K562 (cell line): ENCODE measurements around the gene GCNT2. TPM values are rescaled to one million over a fixed set of nuclear protein-coding genes. Genes with fewer than 3 reads are reported as not detected.

Experiments
- ATAC-seq: fragments of 200-7000 bp; cut with Tn5 transposase; 3 replicates; pipeline ENCODE4 v1.9.1; 2020; ENCODE audit warnings: moderate library complexity
- BruUV-seq: library from RNA; stranded (reverse); fragments of 400-500 nt; replicated peaks from 2 replicates; lab custom pipeline; 2021; lab: Mats Ljungman, UMichigan
- CTCF ChIA-PET: fragments of 300-600 bp; formaldehyde crosslinking; extraction: SDS; loops from one replicate; lab custom pipeline; 2021; ENCODE audit warnings: low intra/inter-chr PET ratio; lab: Yijun Ruan, JAX
- POLR2A ChIA-PET: fragments of 300-600, 350-650 bp; sonication (Branson Sonifier 250); formaldehyde crosslinking; extraction: SDS; loops from one replicate; lab custom pipeline; 2021; ENCODE audit warnings: antibody characterized with exemption, inconsistent platforms; lab: Yijun Ruan, JAX
- DNase-seq, 4 experiments: peaks; one replicate each; pipeline versions ENCODE4 v3.0.0 to v3.0.0-alpha.2; 2011 to 2018; ENCODE audit warnings: low spot score in 3 of 4, mixed read lengths in 3 of 4; ENCODE audit errors: extremely low read depth in 1 of 4
- FAIRE-seq: peaks from 2 replicates; lab custom pipeline; 2011; peaks lifted over from hg19 to GRCh38; lab: Jason Lieb, UNC
- H2AFZ ChIP-seq: 2 replicates; pipeline ENCODE4 v1.6.0; 2011; ENCODE audit warnings: low read depth, low read length, control low read depth, inconsistent platforms
- H3K27ac ChIP-seq: fragments of 200-600 bp; 3 replicates; pipeline ENCODE4 v1.8.0; 2011; ENCODE audit warnings: low read depth, mild to moderate bottlenecking, control low read depth, inconsistent platforms, low read length, moderate library complexity, mixed read lengths; ENCODE audit errors: extremely low read depth
- H3K27me3 ChIP-seq, 2 experiments: fragments of 300-600 bp in 1 of 2; 2 replicates in 1 of 2; 3 replicates in 1 of 2; pipeline versions ENCODE4 v1.6.0 to v1.8.0; 2011; ENCODE audit warnings: inconsistent platforms in 2 of 2, low read length in 2 of 2, mild to moderate bottlenecking in 1 of 2, mixed read lengths in 1 of 2, moderate library complexity in 1 of 2; ENCODE audit not compliant: control insufficient read depth in 2 of 2, insufficient read depth in 2 of 2
- H3K36me3 ChIP-seq: fragments of 300-600 bp; 3 replicates; pipeline ENCODE4 v1.8.0; 2011; ENCODE audit warnings: mild to moderate bottlenecking, low read length, inconsistent platforms; ENCODE audit not compliant: control insufficient read depth, insufficient read depth
- H3K4me1 ChIP-seq, 2 experiments: fragments of 200-600 bp in 1 of 2; replicated peaks in 1 of 2; 2 replicates in 1 of 2; 3 replicates in 1 of 2; pipeline versions ENCODE4 v1.5.1 to v1.8.0; 2011; ENCODE audit warnings: inconsistent platforms in 2 of 2, low read length in 2 of 2, mild to moderate bottlenecking in 1 of 2, mixed read lengths in 1 of 2, moderate library complexity in 1 of 2; ENCODE audit not compliant: control insufficient read depth in 2 of 2, insufficient read depth in 2 of 2
- H3K4me2 ChIP-seq: 2 replicates; pipeline ENCODE4 v1.6.1; 2011; ENCODE audit warnings: low read length, control low read depth, inconsistent platforms, mixed read lengths; ENCODE audit not compliant: insufficient read depth
- H3K4me3 ChIP-seq: fragments of 200-600 bp; sonication (generic), shearing (Covaris generic); 2 replicates; pipeline ENCODE4 v1.5.1; 2016; ENCODE audit warnings: control low read depth, inconsistent platforms
- H3K79me2 ChIP-seq: fragments of 200-600 bp; 3 replicates; pipeline ENCODE4 v1.8.0; 2011; ENCODE audit warnings: low read length, inconsistent platforms; ENCODE audit not compliant: control insufficient read depth, insufficient read depth
- H3K9ac ChIP-seq, 2 experiments: 2 replicates each; pipeline versions ENCODE4 v1.6.0 to v1.6.1; 2011; ENCODE audit warnings: low read depth in 2 of 2, low read length in 2 of 2, control low read depth in 1 of 2, inconsistent platforms in 1 of 2, mild to moderate bottlenecking in 1 of 2, mixed read lengths in 1 of 2; ENCODE audit not compliant: insufficient read depth in 1 of 2
- H3K9me1 ChIP-seq: one replicate; pipeline ENCODE4 v1.6.0; 2011; ENCODE audit warnings: inconsistent platforms, mild to moderate bottlenecking, low read length, moderate library complexity; ENCODE audit not compliant: control insufficient read depth, insufficient read depth
- H3K9me3 ChIP-seq: replicated peaks from 2 replicates; pipeline ENCODE4 v1.5.1; 2011; ENCODE audit warnings: low read depth, low read length, inconsistent platforms; ENCODE audit not compliant: control insufficient read depth, insufficient read depth
- H4K20me1 ChIP-seq: replicated peaks from 2 replicates; pipeline ENCODE4 v1.6.1; 2011; ENCODE audit warnings: low read length, inconsistent platforms, mixed read lengths; ENCODE audit not compliant: control insufficient read depth, insufficient read depth
- BACH1 ChIP-seq: fragments of 200-800 bp; sonication (Bioruptor generic); IDR thresholded peaks from 2 replicates; pipeline ENCODE4 v1.6.1; 2016; ENCODE audit warnings: missing genetic modification characterization, missing compliant biosample characterization
- CBX5 ChIP-seq: IDR thresholded peaks from 2 replicates; pipeline ENCODE4 v1.6.1; 2014; ENCODE audit warnings: low read depth, borderline replicate concordance
- NFRKB ChIP-seq: fragments of 450-650 bp; IDR thresholded peaks from 2 replicates; pipeline ENCODE4 v1.6.1; 2016; ENCODE audit warnings: low read depth
- NKRF ChIP-seq: fragments of 450-650 bp; IDR thresholded peaks from 2 replicates; pipeline ENCODE4 v1.6.1; 2016; ENCODE audit warnings: borderline replicate concordance
- SMC3 ChIP-seq: conservative IDR thresholded peaks from 2 replicates; pipeline ENCODE4 v1.6.1; 2011; ENCODE audit warnings: low read depth, low read length, improper control_type of control experiment; ENCODE audit not compliant: insufficient read depth
- ZNF184 ChIP-seq: sonication (generic); formaldehyde crosslinking; IDR thresholded peaks from 2 replicates; pipeline ENCODE4 v1.5.0; 2020; ENCODE audit warnings: missing genetic modification reagents
- ZNF583 ChIP-seq: fragments of 250-450 bp; sonication (Bioruptor Pico); IDR thresholded peaks from 2 replicates; pipeline ENCODE4 v1.4.0; 2020
- WGBS: fragments of 100-300 bp; shearing (Covaris generic); methylation state at CpG from one replicate; pipeline ENCODE4 v1.1.6; 2016; ENCODE audit warnings: low coverage, mixed read lengths; ENCODE audit not compliant: insufficient coverage; ENCODE audit errors: missing lambda C conversion rate; 5-methylcytosine and 5-hydroxymethylcytosine counted together
- in situ Hi-C: fragments of 300-500 bp; cut with MboI; formaldehyde crosslinking; loops from 4 replicates; pipeline ENCODE4 v1.15.0; 2018; ENCODE audit warnings: inconsistent platforms, mixed read lengths
- intact Hi-C: fragments of 100-400 bp; cut with micrococcal nuclease; formaldehyde crosslinking; loops from 2 replicates; pipeline ENCODE4 v1.14.2; 2022
- polyA plus RNA-seq, 8 experiments: library from polyadenylated mRNA; depleted of rRNA in 4 of 8; stranded (reverse) in 5 of 8; unstranded in 3 of 8; fragments of >200 nt; fragmentation: Nextera tagmentation in 2 of 8; fragmentation: Illumina TruSeq in 1 of 8; extraction: Ambion mirVana in 2 of 8; extraction: Trizol in 1 of 8; gene quantifications; 2 replicates each; pipeline versions ENCODE4 v1.2.1 to v1.2.3, GENCODE V29; 2011 to 2014; ENCODE audit warnings: inconsistent platforms in 1 of 8, missing spikeins in 1 of 8
- total RNA-seq, 7 experiments: library from RNA; depleted of rRNA in 6 of 7; stranded (reverse); fragments of >200 nt in 6 of 7; fragmentation: Illumina TruSeq in 2 of 7; extraction: Trizol in 2 of 7; gene quantifications; 2 replicates each; pipeline versions ENCODE4 v1.2.1 to v1.2.3, GENCODE V29; 2011 to 2021; ENCODE audit warnings: low replicate concordance in 1 of 7
- TF ChIP-seq, protein P1 (sequence below): fragments of 250-450 bp; sonication (Bioruptor Pico); IDR thresholded peaks from 2 replicates; pipeline ENCODE4 v1.8.0; 2022; ENCODE audit warnings: inconsistent platforms, mild to moderate bottlenecking, moderate library complexity, borderline replicate concordance
- TF ChIP-seq, protein P2 (sequence below): fragments of 450-650 bp; IDR thresholded peaks from 2 replicates; pipeline ENCODE4 v1.6.1; 2016; ENCODE audit warnings: low read depth

Gene GCNT2
- total and polyA plus RNA-seq, 9 of the 15 experiments (the other 6 are each of a cell fraction or from before 2014, with no cell fraction given) = 0.78 to 2.6 (median 1.6) TPM

DNA sequence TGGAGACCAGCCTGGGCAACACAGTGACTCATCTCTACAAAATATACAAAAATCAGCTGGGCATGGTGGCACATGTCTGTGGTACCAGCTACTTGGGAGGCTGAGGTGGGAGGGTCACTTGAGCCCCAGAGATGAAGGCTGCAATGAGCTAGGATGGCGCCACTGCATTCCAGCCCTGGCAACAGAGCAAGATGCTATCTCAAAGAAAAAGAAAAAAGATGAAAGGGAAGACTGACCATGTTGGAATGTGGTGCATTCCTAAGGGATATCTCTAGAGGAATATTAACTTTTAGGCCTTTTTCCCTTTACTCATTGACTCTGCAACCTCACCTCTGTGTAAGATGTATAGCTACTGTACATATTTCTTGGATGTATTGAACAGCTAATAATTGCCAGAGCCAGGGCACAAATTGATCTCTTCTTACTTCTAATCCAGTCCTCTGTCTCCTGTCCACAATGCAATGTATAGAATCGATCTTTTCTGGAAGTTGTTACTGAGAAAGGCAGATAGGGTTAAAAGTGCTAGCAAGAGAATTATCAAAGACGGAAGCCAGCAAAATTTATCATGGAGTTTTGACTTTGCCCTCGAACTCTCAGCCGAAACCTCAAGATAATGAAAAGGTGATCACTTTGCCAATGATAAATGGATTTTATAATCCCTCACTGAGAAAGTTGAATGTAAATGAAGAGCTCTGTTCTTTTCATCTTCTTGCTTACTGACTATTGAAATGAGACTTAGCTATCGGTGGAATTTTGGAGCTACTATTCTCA is 46.3 kb downstream of the GCNT2 start:
- ChIA-PET CTCF (no interaction called here), POLR2A (interaction anchor here (0.6 to 1.4 kb wide), 4 partner anchors 11 to 1228 kb away, joined by 3 to 4 read pairs (median 4); no protein-coding TSS in a partner anchor)
- Histone ChIP-seq H3K9me3 (no peaks in the 10 kb centered on the region), H3K79me2 (no peaks in the 10 kb centered on the region), H3K4me2 (no peak overlapping the region), H3K4me3 (no peak overlapping the region), H3K9ac (no peak overlapping the region), H4K20me1 (no peaks in the 10 kb centered on the region), H3K27me3 (peaks cover 10 to 44% of the 10 kb centered on the region in 2 experiments; a peak in 3 of 5 replicates), H3K36me3 (no peaks in the 10 kb centered on the region), H3K27ac (no peak overlapping the region), H3K9me1 (no peaks in the 10 kb centered on the region), H3K4me1 (no peaks in the 10 kb centered on the region), H2AFZ (no peak overlapping the region)
- DNase-seq (no peak), FAIRE-seq (no peak), ATAC-seq (no peak)
- intact Hi-C loops (no loop called here), in situ Hi-C loops (no loop called here)
- WGBS = 6% methylated on average over 6 of the region's 6 CpGs
- TF ChIP-seq NFRKB = no peak
- no peak for TF ChIP-seq CBX5
- TF ChIP-seq NKRF = no peak
- TF ChIP-seq BACH1 (tag) = no peak
- no peak for TF ChIP-seq ZNF583 (CRISPR knock-in tag)
- TF ChIP-seq, protein P1, sequence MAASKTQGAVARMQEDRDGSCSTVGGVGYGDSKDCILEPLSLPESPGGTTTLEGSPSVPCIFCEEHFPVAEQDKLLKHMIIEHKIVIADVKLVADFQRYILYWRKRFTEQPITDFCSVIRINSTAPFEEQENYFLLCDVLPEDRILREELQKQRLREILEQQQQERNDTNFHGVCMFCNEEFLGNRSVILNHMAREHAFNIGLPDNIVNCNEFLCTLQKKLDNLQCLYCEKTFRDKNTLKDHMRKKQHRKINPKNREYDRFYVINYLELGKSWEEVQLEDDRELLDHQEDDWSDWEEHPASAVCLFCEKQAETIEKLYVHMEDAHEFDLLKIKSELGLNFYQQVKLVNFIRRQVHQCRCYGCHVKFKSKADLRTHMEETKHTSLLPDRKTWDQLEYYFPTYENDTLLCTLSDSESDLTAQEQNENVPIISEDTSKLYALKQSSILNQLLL = no peak
- TF ChIP-seq ZNF184 (CRISPR knock-in tag) = no peak
- no peak for TF ChIP-seq SMC3
- TF ChIP-seq, protein P2, sequence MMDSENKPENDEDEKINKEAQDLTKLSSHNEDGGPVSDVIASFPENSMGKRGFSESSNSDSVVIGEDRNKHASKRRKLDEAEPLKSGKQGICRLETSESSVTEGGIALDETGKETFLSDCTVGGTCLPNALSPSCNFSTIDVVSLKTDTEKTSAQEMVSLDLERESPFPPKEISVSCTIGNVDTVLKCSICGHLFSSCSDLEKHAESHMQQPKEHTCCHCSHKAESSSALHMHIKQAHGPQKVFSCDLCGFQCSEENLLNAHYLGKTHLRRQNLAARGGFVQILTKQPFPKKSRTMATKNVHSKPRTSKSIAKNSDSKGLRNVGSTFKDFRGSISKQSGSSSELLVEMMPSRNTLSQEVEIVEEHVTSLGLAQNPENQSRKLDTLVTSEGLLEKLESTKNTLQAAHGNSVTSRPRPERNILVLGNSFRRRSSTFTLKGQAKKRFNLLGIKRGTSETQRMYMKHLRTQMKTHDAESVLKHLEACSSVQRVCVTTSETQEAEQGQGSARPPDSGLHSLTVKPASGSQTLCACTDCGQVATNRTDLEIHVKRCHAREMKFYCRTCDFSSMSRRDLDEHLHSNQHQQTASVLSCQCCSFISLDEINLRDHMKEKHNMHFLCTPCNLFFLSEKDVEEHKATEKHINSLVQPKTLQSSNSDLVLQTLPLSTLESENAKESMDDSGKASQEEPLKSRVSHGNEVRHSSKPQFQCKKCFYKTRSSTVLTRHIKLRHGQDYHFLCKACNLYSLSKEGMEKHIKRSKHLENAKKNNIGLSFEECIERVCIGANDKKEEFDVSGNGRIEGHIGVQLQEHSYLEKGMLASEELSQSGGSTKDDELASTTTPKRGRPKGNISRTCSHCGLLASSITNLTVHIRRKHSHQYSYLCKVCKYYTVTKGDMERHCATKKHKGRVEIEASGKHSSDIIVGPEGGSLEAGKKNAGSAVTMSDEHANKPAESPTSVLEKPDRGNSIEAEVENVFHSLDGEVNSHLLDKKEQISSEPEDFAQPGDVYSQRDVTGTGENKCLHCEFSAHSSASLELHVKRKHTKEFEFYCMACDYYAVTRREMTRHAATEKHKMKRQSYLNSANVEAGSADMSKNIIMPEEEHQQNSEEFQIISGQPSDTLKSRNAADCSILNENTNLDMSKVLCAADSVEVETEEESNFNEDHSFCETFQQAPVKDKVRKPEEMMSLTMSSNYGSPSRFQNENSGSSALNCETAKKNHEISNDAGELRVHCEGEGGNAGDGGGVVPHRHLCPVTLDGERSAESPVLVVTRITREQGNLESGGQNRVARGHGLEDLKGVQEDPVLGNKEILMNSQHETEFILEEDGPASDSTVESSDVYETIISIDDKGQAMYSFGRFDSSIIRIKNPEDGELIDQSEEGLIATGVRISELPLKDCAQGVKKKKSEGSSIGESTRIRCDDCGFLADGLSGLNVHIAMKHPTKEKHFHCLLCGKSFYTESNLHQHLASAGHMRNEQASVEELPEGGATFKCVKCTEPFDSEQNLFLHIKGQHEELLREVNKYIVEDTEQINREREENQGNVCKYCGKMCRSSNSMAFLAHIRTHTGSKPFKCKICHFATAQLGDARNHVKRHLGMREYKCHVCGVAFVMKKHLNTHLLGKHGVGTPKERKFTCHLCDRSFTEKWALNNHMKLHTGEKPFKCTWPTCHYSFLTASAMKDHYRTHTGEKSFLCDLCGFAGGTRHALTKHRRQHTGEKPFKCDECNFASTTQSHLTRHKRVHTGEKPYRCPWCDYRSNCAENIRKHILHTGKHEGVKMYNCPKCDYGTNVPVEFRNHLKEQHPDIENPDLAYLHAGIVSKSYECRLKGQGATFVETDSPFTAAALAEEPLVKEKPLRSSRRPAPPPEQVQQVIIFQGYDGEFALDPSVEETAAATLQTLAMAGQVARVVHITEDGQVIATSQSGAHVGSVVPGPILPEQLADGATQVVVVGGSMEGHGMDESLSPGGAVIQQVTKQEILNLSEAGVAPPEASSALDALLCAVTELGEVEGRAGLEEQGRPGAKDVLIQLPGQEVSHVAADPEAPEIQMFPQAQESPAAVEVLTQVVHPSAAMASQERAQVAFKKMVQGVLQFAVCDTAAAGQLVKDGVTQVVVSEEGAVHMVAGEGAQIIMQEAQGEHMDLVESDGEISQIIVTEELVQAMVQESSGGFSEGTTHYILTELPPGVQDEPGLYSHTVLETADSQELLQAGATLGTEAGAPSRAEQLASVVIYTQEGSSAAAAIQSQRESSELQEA = no peak
- TF ChIP-seq, all 486 proteins: peak for 0
- no TSS peak for BruUV-seq
